ENCODE data around the gene SLC27A3. TPM values are rescaled to one million over a fixed set of nuclear protein-coding genes. Genes with fewer than 3 reads are reported as not detected.

The SLC27A3 gene
- total RNA-seq, 2 donors from 2014 or later: 27.4 to 30.9 TPM

GRCh38 chr1:153791648-153792253 lies 16.5 kb downstream of the SLC27A3 start:
- no peak for TF ChIP-seq POLR2AphosphoS5 (IDR thresholded peaks at IDR 0.05)
- no peak for TF ChIP-seq POLR2A (IDR thresholded peaks at IDR 0.05)
- no peak for TF ChIP-seq CTCF (IDR thresholded peaks at IDR 0.05)

GRCh38 chr1:153792631-153793041 lies 17.4 kb downstream of the SLC27A3 start:
- no peak overlapping the region for H3K27ac ChIP-seq
- H3K9me3 ChIP-seq: no peaks in the 10 kb centered on the region
- 90% methylated on average over 11 of the region's 11 CpGs for WGBS
- no peaks in the 10 kb centered on the region for H3K27me3 ChIP-seq (replicated peaks; ENCODE audit: insufficient read depth)
- H3K36me3 ChIP-seq: no peaks in the 10 kb centered on the region
- DNase-seq (ENCODE audit: low spot score): no peak
- H3K4me1 ChIP-seq (replicated peaks): no peaks in the 10 kb centered on the region
- TF ChIP-seq POLR2A (IDR thresholded peaks at IDR 0.05): no peak
- no peak for TF ChIP-seq CTCF (IDR thresholded peaks at IDR 0.05)
- TF ChIP-seq POLR2AphosphoS5 (IDR thresholded peaks at IDR 0.05): no peak
- no peak overlapping the region for H3K4me3 ChIP-seq
- intact Hi-C loops (cut with DNase I): loop anchor here (10.0 kb wide), 1 partner anchor 482 kb away; the partner anchor contains the start of gene HAX1

More at GRCh38 chr1:153791648-153792253, 16.5 kb downstream of the SLC27A3 start:
- no peaks in the 10 kb centered on the region for H3K9me3 ChIP-seq
- H3K36me3 ChIP-seq: no peaks in the 10 kb centered on the region
- intact Hi-C loops (cut with DNase I): loop anchor here (2.0 to 10.0 kb wide), 2 partner anchors 131 to 483 kb away; partner anchors contain the start of genes GATAD2B and HAX1
- H3K4me1 ChIP-seq (replicated peaks): no peaks in the 10 kb centered on the region
- no peak for DNase-seq (ENCODE audit: low spot score)
- H3K27ac ChIP-seq: no peak overlapping the region
- no peak overlapping the region for H3K4me3 ChIP-seq
- H3K27me3 ChIP-seq (replicated peaks; ENCODE audit: insufficient read depth): no peaks in the 10 kb centered on the region
- 86% methylated on average over 16 of the region's 16 CpGs for WGBS

GRCh38 chr1:153793261-153793972 lies 18.2 kb downstream of the SLC27A3 start:
- Histone ChIP-seq H3K9me3 (no peaks in the 10 kb centered on the region), H3K4me1 (replicated peaks) (no peaks in the 10 kb centered on the region), H3K4me3 (no peak overlapping the region), H3K36me3 (no peaks in the 10 kb centered on the region), H3K27me3 (replicated peaks; ENCODE audit: insufficient read depth) (no peaks in the 10 kb centered on the region), H3K27ac (no peak overlapping the region)
- WGBS: 74% methylated on average over 9 of the region's 9 CpGs
- intact Hi-C loops (cut with DNase I): loop anchor here (10.0 kb wide), 1 partner anchor 481 kb away; the partner anchor contains the start of gene HAX1
- TF ChIP-seq POLR2AphosphoS5 (IDR thresholded peaks at IDR 0.05): no peak
- TF ChIP-seq CTCF (IDR thresholded peaks at IDR 0.05): no peak
- TF ChIP-seq POLR2A (IDR thresholded peaks at IDR 0.05): no peak
- DNase-seq (ENCODE audit: low spot score): no peak

- intact Hi-C loops (cut with DNase I): loop anchor here (10.0 kb wide), 1 partner anchor 481 kb away; the partner anchor contains the start of gene HAX1
- TF ChIP-seq POLR2AphosphoS5 (IDR thresholded peaks at IDR 0.05) (no peak), CTCF (IDR thresholded peaks at IDR 0.05) (no peak), POLR2A (IDR thresholded peaks at IDR 0.05) (no peak)
- H3K27me3 ChIP-seq (replicated peaks; ENCODE audit: insufficient read depth): no peaks in the 10 kb centered on the region
- no peaks in the 10 kb centered on the region for H3K9me3 ChIP-seq
- H3K4me1 ChIP-seq (replicated peaks): no peaks in the 10 kb centered on the region
- H3K27ac ChIP-seq: no peak overlapping the region
- 75% methylated on average over 12 of the region's 12 CpGs for WGBS
- no peaks in the 10 kb centered on the region for H3K36me3 ChIP-seq
- DNase-seq (ENCODE audit: low spot score): no peak
- no peak overlapping the region for H3K4me3 ChIP-seq
Measured at GRCh38 chr1:153793973-153794615, 18.9 kb downstream of the SLC27A3 start.
